HG02610 (cell line): ENCODE results near the gene SLFN14.
"Not testable (repeated sequence)": the region's sequence is repeated elsewhere in the genome, so short reads cannot be mapped to it uniquely, and the experiment has no call there.

Source experiments
- ATAC-seq: cut with Tn5 transposase; IDR thresholded peaks from one replicate; pipeline ENCODE4 v1.9.1; 2021; ENCODE audit warnings: mild to moderate bottlenecking, moderate library complexity; ENCODE audit not compliant: unreplicated experiment

SLFN14 gene

DNA sequence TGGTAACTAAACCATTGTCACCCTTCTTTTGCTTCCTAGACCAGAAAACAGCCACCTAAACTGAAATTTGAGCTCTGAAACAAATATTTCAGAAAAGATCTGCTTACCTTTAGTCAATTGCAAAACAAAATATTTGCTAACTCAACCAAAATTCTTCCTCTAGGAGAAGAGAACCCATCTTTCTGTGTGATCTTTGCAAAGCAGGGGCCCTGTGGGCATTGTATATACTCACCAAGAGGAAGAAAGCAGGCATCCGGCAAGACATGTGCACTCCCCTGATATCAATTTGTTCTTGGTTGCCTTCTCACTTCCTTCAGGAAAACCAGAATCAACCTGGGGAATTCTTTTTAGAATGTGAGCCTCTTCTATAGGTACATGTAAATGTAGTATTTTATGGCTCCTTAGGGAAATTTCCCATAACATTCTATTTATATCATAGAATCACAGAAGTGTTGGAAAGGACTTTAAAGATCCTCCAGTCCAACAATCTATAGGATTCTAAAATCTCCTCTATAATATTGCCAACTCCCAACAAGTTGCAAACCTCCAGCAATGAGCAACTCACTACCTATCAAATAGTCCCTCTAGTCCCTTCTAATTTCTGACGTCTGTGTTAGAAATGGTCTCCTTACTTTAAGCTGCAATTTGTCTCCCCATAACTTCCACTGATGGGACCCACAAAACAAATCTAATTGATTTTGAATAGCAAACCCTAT lies 966 bp downstream of the SLFN14 start:
- no peak for ATAC-seq

DNA sequence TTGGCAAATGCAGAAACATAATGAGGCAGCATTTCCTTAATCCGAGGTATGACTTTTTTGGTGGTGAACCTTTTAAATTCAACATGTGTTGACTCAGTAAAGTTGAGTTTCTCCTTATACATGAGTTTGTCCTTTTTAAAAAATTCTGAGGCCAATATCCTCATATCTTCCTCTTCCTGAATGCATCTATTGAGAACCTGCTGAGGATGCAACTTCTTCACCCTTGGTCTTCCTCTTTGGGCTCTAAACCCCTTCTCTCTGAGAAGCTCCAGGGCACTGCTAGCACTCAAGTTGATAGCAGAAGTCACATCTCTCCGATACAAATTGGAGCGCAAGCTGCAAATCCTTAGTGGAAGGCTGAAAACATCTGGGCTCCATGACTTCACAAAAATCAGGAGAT lies 3.3 kb downstream of the SLFN14 start:
- no peak for ATAC-seq

DNA sequence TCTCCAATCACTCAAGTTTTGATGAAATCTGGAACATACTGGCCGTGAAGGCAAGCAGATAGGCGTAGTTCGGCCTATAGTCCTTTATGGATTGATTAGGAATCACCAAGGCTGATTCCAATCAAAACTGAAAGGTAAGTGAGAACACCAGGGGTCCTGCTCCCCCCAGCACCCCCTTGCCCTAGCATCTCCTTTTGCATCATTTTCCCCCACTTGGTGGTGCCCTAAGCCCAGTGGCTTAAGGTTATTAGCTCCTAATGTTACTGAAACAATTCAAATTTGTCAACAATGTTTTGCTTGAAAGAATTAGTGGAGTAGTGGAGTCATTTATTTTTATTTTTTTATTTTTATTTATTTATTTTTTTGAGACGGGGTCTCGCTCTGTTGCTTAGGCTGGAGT lies 4.9 kb downstream of the SLFN14 start:
- no peak for ATAC-seq

DNA sequence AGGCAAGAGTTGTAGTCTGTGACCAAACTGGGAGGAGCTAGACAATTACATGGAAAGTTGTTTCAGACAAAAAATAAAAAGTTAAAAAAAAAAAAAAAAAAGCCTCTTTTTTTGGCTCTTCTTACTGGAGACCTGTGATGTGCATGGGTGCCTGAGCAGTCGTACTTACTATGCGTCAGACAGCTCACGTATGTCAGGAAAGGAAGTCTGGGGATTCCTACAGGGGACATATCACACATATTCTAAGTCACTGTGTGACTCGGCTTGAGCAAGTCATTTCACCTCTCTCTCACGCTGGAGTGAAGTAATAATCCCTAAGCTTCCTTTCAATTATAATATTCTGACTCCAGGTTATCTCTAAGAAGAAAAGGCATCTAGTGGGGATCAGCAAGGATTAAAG lies 6.0 kb downstream of the SLFN14 start:
- no peak for ATAC-seq

DNA sequence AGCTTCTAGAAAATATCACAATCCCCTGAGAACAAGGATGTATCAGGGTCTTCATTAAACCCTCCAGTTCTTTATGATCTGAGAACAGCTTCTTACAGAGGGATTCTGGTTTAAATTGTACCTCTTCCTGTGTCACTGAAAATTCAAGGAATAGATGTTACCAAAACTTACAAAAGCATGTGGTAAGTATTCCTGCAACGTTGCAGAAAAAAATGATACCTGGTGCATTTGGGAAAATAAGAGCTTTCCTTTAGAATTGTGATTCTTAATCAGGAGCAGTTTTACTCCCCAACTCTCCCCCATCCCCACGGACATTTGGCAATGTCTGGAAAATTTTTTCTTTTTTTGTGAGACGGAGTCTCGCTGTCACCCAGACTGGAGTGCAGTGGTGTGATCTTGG lies 7.3 kb downstream of the SLFN14 start:
- no peak for ATAC-seq

DNA sequence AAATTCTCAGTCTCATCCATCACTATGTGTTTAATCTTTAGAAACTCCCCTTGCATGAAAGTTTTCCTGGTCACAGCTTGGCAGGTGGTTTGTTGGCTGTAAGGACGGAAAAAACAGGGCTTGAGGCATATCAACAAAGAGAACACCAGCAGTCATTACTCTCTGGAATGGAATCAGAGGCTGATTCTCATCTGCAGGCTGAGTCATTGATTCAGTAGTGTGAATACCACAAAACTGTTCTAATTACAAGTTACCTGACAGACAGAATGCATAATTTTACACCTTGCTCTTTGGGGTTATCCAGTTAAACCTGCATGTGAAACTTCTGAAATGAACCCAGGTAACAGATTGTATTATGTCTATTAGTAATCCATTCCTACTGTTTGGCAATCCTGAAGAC lies 11.6 kb downstream of the SLFN14 start:
- ATAC-seq: no peak

DNA sequence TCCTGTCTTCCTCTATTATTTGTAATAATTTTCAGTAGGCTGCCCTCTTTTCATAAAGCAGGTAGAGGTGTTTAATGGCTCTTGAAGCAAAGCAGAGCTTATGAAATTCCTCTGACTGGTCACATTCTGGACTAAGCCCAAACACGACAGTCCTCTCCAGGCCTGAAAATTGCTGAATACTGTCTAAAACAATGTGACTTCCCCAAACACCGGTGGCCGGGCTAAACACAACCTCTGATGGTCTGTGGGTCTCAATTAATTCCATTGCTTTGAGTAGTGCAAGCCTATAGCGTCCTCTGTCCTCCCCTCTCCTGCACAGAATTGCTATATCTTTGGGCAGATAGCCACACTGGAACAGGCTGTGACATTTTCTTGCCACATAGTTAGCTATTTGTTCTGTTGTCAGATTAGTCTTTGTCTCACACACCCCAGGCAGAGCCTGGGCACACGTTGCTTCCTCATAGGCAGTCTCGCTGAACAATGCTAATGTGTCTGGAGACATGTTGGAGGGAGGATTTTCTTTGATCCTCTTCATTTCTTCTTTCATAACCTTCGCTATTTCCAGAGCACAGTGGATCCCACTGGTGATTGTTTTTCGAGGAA lies 12.3 kb downstream of the SLFN14 start:
- no peak for ATAC-seq

DNA sequence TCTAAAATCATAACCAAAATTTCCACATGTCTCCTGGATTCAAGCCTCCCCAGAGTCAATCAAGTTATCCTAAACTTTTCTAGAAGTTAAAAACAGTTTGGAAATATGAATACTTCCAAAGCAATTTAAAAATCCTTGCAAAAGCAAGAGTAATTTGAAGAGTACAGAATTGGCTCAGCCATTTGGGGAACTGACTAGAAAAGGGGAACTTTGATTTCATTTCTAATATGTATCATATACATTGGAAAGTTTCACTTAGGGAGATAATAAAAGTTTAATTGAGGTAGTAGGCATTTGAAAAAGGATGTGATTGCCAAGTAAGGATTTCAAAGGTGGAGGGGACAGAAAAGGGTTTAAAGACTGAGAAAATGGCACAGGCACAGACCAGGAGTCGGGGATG lies 14.1 kb downstream of the SLFN14 start:
- ATAC-seq: no peak

DNA sequence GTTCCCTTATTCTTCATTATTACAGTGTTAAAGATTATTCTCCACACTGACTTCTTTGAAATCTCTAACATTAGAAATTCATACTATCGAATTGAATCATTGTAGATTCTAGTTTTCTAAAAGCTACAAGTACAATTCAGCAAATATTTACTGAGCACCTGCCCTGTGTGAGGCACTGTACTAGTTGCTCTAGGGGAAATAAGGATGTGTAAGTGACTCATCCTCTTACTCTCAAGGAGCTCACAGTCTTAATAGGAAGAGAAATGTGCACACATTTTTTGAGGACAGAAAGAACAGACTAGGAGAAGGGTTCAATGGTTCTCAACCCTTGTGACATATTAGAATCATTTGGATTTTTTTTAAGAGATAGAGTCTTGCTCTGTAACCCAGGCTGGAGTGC lies 15.5 kb downstream of the SLFN14 start:
- ATAC-seq: no peak

DNA sequence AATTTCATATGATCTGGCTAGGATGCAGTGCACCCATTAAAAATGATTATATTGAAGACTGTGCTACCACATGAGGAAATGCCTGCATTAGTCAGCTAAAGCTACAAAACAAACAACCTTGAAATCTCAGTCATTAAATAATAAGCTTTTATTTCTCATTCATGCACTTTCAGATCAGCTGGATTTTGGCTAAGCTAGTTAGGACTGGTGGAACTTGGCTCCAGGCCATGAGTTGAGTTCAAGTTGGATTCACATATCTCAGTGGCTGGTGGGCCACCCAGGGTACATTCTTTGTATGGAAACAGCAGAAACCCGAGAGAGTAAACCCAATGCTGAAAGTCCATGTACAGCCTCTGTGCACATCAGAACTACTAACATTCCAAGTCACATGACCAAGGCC lies 16.8 kb downstream of the SLFN14 start:
- ATAC-seq: no peak

DNA sequence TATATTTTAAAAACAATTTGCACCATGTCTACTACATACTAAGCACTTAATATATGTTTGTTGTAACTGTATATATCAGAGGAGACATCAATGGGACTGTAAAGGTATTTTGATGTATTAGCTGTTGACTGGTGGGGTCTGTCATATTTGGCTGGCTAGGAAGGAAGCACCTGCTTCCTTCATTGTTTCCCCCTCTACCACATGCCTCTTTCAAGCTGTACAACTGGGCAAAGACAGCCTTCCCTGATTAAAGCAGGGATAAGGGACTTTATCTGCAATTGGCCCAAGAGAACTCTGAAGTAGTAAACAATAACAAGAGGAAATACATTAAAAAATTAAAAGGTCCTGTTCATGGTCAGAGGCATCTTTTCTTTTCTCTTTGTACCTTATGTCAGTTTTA lies 17.6 kb downstream of the SLFN14 start:
- ATAC-seq: no peak

DNA sequence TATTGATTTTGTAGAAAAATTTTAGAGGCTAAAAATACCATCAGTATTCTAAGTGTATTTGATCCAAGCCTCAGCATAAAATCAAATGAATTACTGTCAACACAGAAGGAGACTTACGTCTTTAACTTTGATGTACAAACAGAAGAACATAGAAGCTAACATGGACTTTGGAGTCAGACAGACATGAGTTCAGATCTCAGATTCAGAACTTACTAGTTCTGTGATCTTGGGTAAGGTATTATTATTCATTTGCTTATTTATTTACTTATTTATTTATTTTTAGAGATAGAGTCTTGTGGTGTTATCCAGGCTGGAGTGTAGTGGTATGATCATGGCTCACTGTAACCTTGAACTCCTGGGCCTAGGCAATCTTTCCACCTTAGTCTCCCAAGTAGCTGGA lies 19.2 kb downstream of the SLFN14 start:
- ATAC-seq: no peak

DNA sequence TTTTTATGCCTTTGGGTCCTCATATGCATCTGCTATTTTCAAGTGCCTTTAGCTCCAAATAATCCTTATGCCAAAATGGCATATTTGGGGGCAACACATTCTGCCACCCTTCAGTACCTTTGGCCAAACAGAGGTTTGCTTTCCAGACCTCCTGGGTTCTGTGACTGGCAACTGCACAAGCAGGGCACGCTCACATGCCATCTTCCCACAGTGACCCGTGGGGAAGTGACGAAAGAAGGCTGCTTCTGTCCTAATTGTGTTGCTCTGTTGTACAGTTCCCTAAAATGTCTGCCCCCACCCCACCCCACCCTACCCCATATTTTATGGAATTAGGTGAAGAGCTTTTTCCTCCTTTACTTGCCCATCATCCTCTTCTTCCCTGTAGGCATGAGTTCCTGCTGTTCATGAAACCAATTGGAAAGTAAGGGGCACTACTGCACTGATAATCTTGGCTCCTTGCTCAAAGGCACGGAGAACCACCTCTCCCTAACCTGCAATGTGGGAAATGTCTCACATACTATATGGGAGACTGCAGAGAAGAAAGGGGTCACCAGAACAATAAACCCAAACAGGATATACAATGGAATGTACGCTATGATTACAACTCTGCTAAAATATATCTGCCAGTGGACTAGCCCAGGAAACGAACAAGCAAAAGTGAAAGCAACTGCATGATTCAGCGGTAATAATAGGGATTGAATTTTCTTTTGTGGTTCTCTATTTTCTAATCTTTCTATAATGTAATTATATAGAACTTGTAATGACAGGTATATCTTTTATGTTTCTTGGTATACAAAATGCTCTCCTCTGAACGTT lies 19.8 kb downstream of the SLFN14 start:
- no peak for ATAC-seq

DNA sequence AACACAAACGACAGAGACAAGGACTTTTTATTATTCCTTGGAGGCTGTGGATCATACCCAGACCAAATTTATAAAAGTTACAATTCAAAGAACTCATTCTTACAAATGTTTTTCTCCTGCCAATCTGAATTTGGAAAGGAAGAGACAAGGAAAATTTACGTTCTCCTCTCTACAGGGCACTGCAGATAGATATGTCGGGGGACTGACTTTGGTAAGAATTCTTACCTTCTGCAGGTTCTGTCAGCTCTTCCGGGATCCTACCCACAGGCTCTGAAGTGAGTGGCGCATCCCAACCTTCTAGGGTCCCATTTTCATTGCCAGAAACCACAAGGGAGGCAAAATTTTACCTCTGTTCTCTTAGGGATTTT lies 21.0 kb downstream of the SLFN14 start:
- ATAC-seq: no peak

DNA sequence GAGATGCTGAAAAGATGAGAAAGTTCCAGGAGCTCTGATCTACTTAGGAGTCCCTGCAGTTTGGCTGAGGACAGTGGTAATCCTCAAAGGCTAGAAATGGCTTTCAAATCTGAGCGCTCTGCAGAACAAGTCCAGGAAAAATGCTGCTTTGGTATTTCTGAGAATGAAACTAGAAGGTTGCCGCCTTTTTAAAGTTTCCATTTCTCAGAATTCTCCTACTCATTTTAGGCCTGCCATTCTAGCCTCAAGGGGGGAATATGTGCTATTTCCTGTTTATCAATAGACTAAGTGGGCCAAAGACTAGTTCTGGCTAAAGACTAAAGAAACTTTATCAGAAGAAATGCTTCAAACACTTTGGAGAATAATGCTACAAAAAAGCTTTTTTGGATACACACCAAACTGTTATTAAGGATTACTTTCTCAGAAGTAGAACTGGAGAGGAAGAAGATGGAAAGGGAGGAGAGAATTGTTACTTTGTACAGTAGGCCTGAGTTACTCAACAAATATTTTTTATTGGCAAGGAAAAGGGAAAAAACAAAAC lies 22.9 kb downstream of the SLFN14 start, which contains the start of gene SLFN12L:
Gene SLFN12L (minus strand): TSS at position 78 of the 541 bp plus-strand sequence. CDS start 15,314 bp downstream, outside the sequence.
- ATAC-seq: no peak

DNA sequence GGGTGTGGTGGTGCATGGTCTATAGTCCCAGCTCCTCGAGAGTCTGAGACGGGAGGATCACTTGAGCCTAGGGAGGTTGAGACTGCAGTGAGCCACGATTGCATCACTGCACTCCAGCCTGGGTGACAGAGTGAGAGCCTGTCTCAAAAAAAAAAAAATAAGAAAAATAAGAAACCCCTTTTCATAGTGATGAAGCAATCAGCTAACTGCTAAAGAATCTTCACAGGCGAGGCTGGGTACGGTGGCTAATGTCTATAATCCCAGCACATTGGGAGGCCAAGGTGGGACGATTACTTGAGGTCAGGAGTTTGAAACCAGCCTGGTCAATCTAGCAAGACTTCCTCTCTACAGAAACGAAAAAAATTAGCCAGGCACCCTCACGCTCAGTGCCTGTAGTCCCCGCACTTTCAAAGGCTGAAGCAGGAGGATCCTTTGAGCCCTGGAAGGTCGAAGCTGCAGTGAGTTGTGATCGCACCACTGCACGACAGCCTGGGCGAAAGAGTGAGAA lies 23.9 kb downstream of the SLFN14 start:
- ATAC-seq: no peak

DNA sequence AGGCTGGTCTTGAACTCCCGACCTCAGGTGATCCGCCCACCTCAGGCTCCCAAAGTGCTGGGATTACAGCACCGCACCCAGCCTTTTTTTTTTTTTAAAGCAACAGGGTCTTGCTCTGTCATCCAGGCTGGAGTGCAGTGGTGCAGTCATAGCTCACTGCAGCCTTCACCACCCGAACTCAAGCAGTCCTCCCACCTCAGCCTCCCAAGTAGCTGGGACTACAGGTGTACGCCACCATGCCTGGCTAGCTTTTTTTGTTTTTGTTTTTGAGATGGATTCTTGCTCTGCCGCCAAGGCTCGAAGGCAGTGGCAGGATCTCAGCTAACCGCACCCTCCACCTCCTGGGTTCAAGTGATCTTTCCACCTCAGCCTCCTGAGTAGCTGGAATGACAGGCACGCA lies 25.2 kb downstream of the SLFN14 start:
- ATAC-seq: not testable (repeated sequence)

DNA sequence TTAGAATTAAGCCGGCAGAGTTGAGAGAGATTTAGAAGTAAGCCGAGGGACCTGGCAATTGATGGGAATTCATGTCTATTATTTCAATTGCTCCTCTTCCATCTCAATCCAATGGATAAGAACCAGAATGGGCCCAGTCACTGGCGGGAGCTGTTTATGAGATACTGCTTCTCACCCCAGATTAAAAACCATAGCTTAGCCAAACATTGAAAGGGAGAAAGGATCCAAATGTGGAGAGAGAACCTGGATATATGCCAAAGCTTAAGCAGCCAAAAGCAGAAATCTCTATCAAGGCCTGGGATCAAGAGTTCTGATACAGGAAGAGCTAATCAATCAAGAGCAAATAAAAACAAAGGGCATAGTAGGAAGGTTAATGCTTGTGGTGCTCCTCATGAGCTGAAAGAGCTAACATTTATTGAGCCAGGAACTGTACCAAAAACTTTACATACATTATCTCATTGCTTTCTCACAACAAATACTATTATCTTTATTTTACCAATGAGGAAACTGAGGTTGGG lies 26.0 kb downstream of the SLFN14 start:
- ATAC-seq: no peak

DNA sequence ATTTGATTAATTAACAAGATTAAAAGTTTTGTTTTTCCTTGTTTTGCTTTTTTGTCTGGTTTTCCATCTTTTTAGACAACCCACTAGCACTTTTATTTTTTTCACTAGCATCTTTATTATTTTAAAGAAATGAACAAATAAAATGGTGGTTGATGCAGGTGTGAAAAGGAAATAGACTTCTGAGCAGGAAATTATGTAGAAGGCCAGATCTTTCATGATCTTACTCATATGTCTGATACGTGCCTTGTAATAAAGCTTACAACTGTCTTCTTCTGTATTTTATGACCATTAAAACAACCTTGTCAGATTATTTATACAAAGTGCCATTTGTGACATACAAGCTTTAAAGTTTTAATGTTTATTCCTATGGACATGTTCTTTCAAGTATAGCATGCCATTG lies 29.5 kb downstream of the SLFN14 start:
- no peak for ATAC-seq

DNA sequence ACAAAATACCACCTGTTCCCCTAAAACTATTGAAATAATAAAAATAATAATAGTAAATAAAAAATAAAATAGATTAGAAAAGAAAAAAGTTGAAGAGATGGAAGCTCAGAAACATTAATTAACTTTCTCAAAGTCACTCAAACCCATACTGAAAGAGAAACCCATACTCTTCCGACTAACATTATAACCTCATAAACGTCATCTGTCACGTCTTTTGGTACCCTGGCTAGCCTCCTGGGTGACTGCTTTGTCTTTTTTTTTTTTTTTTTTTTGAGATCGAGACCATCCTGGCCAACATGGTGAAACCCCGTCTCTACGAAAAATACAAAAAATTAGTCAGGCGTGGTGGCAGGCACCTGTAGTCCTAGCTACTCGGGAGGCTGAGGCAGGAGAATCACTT lies 30.8 kb downstream of the SLFN14 start:
- ATAC-seq: no peak

DNA sequence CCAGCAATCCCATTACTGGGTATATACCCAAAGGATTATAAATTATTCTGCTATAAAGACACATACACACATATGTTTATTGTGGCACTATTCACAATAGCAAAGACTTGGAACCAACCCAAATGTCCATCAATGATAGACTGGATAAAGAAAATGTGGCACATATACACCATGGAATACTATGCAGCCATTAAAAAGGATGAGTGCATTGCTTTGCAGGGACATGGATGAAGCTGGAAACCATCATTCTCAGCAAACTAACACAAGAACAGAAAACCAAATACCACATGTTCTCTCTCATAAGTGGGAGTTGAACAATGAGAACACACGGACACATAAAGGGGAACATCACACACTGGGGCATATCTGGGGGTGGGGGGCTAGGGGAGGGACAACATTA lies 31.3 kb downstream of the SLFN14 start:
- ATAC-seq: not testable (repeated sequence)
